Fibroblast of the aortic adventitia (primary cell): Measurements from ENCODE around the gene RPS21. TPM values are rescaled to one million over a fixed set of nuclear protein-coding genes. Genes with fewer than 3 reads are reported as not detected.

ENCODE experiments used
- DNase-seq: peaks from one replicate; pipeline ENCODE4 v3.0.0-alpha.2; 2010; ENCODE audit warnings: low read depth
- H3K4me3 ChIP-seq: 2 replicates; pipeline ENCODE4 v1.5.1; 2011; ENCODE audit warnings: low read depth, mild to moderate bottlenecking, control low read depth, low read length, moderate library complexity
- CTCF ChIP-seq: IDR thresholded peaks from 2 replicates; pipeline ENCODE4 v1.5.1; 2011; ENCODE audit warnings: mild to moderate bottlenecking, low read length, control low read depth, inconsistent platforms; ENCODE audit not compliant: insufficient read depth
- total RNA-seq: library from RNA; depleted of rRNA; stranded (reverse); fragments of >200 nt; gene quantifications from 2 replicates; pipeline ENCODE4 v1.2.3, GENCODE V29; 2012; ENCODE audit warnings: low replicate concordance

RPS21 gene
- total RNA-seq, 1 donor: 1,887 TPM

GRCh38 chr20:62374331-62375152 lies 12.4 kb upstream of the RPS21 start:
- TF ChIP-seq CTCF: no peak
- no peak for DNase-seq
- H3K4me3 ChIP-seq: no peak overlapping the region

- H3K4me3 ChIP-seq: no peak overlapping the region
- TF ChIP-seq CTCF: peak; percentile 49
- DNase-seq: peak; percentile 45
Measured at GRCh38 chr20:62376112-62377063, 10.5 kb upstream of the RPS21 start.

GRCh38 chr20:62377064-62377461 lies 9.8 kb upstream of the RPS21 start:
- no peak for DNase-seq
- no peak overlapping the region for H3K4me3 ChIP-seq
- TF ChIP-seq CTCF: no peak

GRCh38 chr20:62377615-62378178 lies 9.2 kb upstream of the RPS21 start:
- DNase-seq: no peak
- no peak overlapping the region for H3K4me3 ChIP-seq
- TF ChIP-seq CTCF: no peak

- DNase-seq: no peak
- TF ChIP-seq CTCF: no peak
Measured at GRCh38 chr20:62378215-62378614, 8.7 kb upstream of the RPS21 start.

GRCh38 chr20:62381202-62381797 lies 5.6 kb upstream of the RPS21 start:
- no peak for DNase-seq
- no peak for TF ChIP-seq CTCF

More at GRCh38 chr20:62378215-62378614, 8.7 kb upstream of the RPS21 start:
- no peak overlapping the region for H3K4me3 ChIP-seq

More at GRCh38 chr20:62381202-62381797, 5.6 kb upstream of the RPS21 start:
- no peak overlapping the region for H3K4me3 ChIP-seq
